22Rv1 (cell line): ENCODE results near the gene CHPF.

Experiments used
- H3K27ac ChIP-seq: fragments of 450-650 bp; 2 replicates; pipeline ENCODE4 v1.5.1; 2017
- CTCF ChIP-seq: fragments of 450-650 bp; IDR thresholded peaks from 2 replicates; pipeline ENCODE4 v1.5.1; 2017; ENCODE audit warnings: mild to moderate bottlenecking
- ZFX ChIP-seq: fragments of 450-650 bp; IDR thresholded peaks from 2 replicates; pipeline ENCODE4 v1.6.1; 2017; ENCODE audit warnings: antibody characterized with exemption, borderline replicate concordance

CHPF gene

GRCh38 chr2:219576505-219577388 is 33.1 kb upstream of the CHPF start:
- TF ChIP-seq CTCF (no peak), ZFX (no peak)
- no peak overlapping the region for H3K27ac ChIP-seq

- no peak for TF ChIP-seq ZFX
- no peak for TF ChIP-seq CTCF
- H3K27ac ChIP-seq = no peak overlapping the region
Observed at GRCh38 chr2:219575566-219576504, 32.2 kb upstream of the CHPF start.

GRCh38 chr2:219574484-219575311 is 31.1 kb upstream of the CHPF start:
- TF ChIP-seq ZFX = no peak
- TF ChIP-seq CTCF = no peak
- no peak overlapping the region for H3K27ac ChIP-seq

- no peak overlapping the region for H3K27ac ChIP-seq
- TF ChIP-seq ZFX = no peak
- TF ChIP-seq CTCF = no peak
Observed at GRCh38 chr2:219573166-219573565, 29.6 kb upstream of the CHPF start.

GRCh38 chr2:219572237-219573001 is 28.8 kb upstream of the CHPF start, which contains the start of gene INHA:
Gene INHA (plus strand): TSS chr2:219572310. CDS start chr2:219572375, 65 bp downstream.
- TF ChIP-seq ZFX (no peak), CTCF (no peak)

GRCh38 chr2:219571311-219572236 is 28.0 kb upstream of the CHPF start, which contains the start of gene OBSL1:
Gene OBSL1 (minus strand): TSS chr2:219571539. CDS start chr2:219571232, 307 bp downstream.
- TF ChIP-seq CTCF (no peak), ZFX (no peak)
- H3K27ac ChIP-seq = peak within 1 kb of the TSS; percentile 32; the same call in 1 of the 2 replicates

More at GRCh38 chr2:219572237-219573001, 28.8 kb upstream of the CHPF start, which contains the start of gene INHA:
- peak within 1 kb of the TSS; percentile 32; the same call in 1 of the 2 replicates for H3K27ac ChIP-seq
